Measurements from ENCODE around the gene NFE2.

DNA sequence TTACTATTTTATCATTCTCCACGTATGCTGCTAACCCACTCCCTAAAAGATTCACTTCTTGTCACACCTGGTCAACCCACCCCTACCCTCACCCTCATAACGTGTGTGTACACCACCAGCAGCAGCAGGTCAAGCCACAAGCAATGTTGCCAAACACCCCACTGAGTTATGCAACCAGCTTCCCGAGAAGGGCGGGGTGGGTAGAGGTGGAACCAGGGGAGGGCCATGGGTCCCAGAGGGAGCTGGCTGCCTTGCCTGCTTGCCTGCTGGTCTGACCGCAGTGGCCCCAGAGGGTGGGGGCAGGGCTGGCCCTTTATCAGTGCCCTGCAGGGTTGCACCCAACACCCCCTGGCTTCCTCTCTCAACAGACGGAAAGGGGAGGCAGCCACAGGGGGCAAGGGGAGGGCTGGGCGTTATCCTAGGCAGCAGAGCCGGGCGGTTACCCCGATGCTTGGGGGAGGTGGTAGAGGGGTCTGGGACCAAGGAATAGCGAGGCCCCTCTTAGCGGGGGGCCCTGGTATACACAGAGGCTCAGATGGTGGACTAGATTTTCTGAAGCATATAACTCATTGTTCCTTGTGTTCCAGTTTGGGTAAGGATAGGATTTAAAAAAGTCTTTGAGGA, 3.5 kb upstream of the NFE2 start:
- TF ChIP-seq, protein P1, sequence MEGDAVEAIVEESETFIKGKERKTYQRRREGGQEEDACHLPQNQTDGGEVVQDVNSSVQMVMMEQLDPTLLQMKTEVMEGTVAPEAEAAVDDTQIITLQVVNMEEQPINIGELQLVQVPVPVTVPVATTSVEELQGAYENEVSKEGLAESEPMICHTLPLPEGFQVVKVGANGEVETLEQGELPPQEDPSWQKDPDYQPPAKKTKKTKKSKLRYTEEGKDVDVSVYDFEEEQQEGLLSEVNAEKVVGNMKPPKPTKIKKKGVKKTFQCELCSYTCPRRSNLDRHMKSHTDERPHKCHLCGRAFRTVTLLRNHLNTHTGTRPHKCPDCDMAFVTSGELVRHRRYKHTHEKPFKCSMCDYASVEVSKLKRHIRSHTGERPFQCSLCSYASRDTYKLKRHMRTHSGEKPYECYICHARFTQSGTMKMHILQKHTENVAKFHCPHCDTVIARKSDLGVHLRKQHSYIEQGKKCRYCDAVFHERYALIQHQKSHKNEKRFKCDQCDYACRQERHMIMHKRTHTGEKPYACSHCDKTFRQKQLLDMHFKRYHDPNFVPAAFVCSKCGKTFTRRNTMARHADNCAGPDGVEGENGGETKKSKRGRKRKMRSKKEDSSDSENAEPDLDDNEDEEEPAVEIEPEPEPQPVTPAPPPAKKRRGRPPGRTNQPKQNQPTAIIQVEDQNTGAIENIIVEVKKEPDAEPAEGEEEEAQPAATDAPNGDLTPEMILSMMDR (IDR thresholded peaks at IDR 0.05), result no peak
- no peak for TF ChIP-seq SP1 (CRISPR knock-in tag; conservative IDR thresholded peaks at IDR 0.05)
- TF ChIP-seq, protein P2, sequence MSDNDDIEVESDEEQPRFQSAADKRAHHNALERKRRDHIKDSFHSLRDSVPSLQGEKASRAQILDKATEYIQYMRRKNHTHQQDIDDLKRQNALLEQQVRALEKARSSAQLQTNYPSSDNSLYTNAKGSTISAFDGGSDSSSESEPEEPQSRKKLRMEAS (CRISPR knock-in tag; IDR thresholded peaks at IDR 0.05), result 0 out of 2 replicates have a peak, but pooled peaks have one; percentile 18
- no peak for TF ChIP-seq ELF4 (CRISPR knock-in tag; IDR thresholded peaks at IDR 0.05; ENCODE audit: low read depth)
